Measurements from ENCODE around the gene NAALADL2.

- no peak for TF ChIP-seq STAT6 (CRISPR knock-in tag; IDR thresholded peaks at IDR 0.05)
- no peak for TF ChIP-seq NRF1 (conservative IDR thresholded peaks at IDR 0.05 in 1 of 2, IDR thresholded peaks at IDR 0.05 in 1 of 2)
- no peak for TF ChIP-seq FOXA1 (IDR thresholded peaks at IDR 0.05; ENCODE audit: borderline replicate concordance)
- TF ChIP-seq FOS (IDR thresholded peaks at IDR 0.05; ENCODE audit: extremely low read depth, insufficient read length): no peak
- TF ChIP-seq CHD4 (IDR thresholded peaks at IDR 0.05; ENCODE audit: insufficient read depth, insufficient replicate concordance, low read depth, low read length, poor library complexity, severe bottlenecking): no peak
- TF ChIP-seq TAF1 (IDR thresholded peaks at IDR 0.05; ENCODE audit: control insufficient read depth, extremely low read depth, insufficient read depth, low read length, severe bottlenecking): no peak
These were observed 36.8 kb upstream of the NAALADL2 start for GRCh38 chr3:174822320-174822719.
